A549 (cell line): Measurements from ENCODE around the gene ORC6. TPM values are rescaled to one million over a fixed set of nuclear protein-coding genes. Genes with fewer than 3 reads are reported as not detected.

Source experiments
- ATAC-seq, 2 experiments: fragments of 200-7000 bp in 1 of 2; fragments of >200 bp in 1 of 2; cut with Nextera tagmentation in 1 of 2; cut with Tn5 transposase in 1 of 2; 3 replicates each; pipeline versions ENCODE4 v1.8.0 to v1.9.1; 2018 to 2020; ENCODE audit warnings: mild to moderate bottlenecking in 1 of 2, moderate library complexity in 1 of 2
- CTCF ChIA-PET: fragments of 300-600 bp; sonication (Branson Sonifier 250); formaldehyde crosslinking; extraction: SDS; loops from one replicate; lab custom pipeline; 2021; ENCODE audit warnings: antibody characterized with exemption, inconsistent platforms; lab: Yijun Ruan, JAX
- POLR2A ChIA-PET: fragments of 350-600 bp; formaldehyde crosslinking; extraction: SDS; loops from one replicate; lab custom pipeline; 2021; ENCODE audit warnings: antibody characterized with exemption, inconsistent platforms; lab: Yijun Ruan, JAX
- DNase-seq, 2 experiments: peaks; one replicate each; pipeline versions ENCODE4 v3.0.0 to v3.0.0-alpha.2; 2011 to 2016; ENCODE audit warnings: low read depth in 1 of 2, low spot score in 1 of 2
- FAIRE-seq: peaks from 2 replicates; lab custom pipeline; 2011; peaks lifted over from hg19 to GRCh38; lab: Jason Lieb, UNC
- H3K27ac ChIP-seq, 2 experiments: fragments of >200 bp; sonication (Bioruptor Twin); formaldehyde crosslinking; 3 replicates each; pipeline ENCODE4 v1.5.1; 2016 to 2017
- H3K4me1 ChIP-seq: fragments of >200 bp; sonication (Bioruptor Twin); formaldehyde crosslinking; 3 replicates; pipeline ENCODE4 v1.6.1; 2016
- H3K4me2 ChIP-seq: fragments of >200 bp; sonication (Bioruptor Twin); formaldehyde crosslinking; 3 replicates; pipeline ENCODE4 v1.6.1; 2016
- H3K4me3 ChIP-seq: fragments of >200 bp; sonication (Bioruptor Twin); formaldehyde crosslinking; 3 replicates; pipeline ENCODE4 v1.5.1; 2016
- H3K9me3 ChIP-seq: fragments of >200 bp; sonication (Bioruptor Twin); formaldehyde crosslinking; 3 replicates; pipeline ENCODE4 v1.6.1; 2016
- ATOH8 ChIP-seq: fragments of 250-450 bp; sonication (Bioruptor Pico); IDR thresholded peaks from 2 replicates; pipeline ENCODE4 v1.5.0; 2020; ENCODE audit warnings: low read depth, mild to moderate bottlenecking, moderate library complexity
- BHLHE40 ChIP-seq: IDR thresholded peaks from 2 replicates; pipeline ENCODE4 v1.6.1; 2012; ENCODE audit warnings: low read depth, low read length, inconsistent platforms
- CBX8 ChIP-seq: fragments of 200-600 bp; sonication (generic); IDR thresholded peaks from 2 replicates; pipeline ENCODE4 v1.6.1; 2016
- CEBPB ChIP-seq, 2 experiments: fragments of >200 bp in 1 of 2; sonication (Bioruptor Twin) in 1 of 2; formaldehyde crosslinking in 1 of 2; IDR thresholded peaks; 2 replicates each; pipeline ENCODE4 v1.6.1; 2012 to 2016
- CHD4 ChIP-seq: fragments of 200-600 bp; sonication (generic); IDR thresholded peaks from 2 replicates; pipeline ENCODE4 v1.6.1; 2016; ENCODE audit warnings: antibody characterized with exemption, mild to moderate bottlenecking, borderline replicate concordance
- EHF ChIP-seq: fragments of 250-450 bp; sonication (Bioruptor Pico); IDR thresholded peaks from 2 replicates; pipeline ENCODE4 v1.5.0; 2020; ENCODE audit warnings: mild to moderate bottlenecking
- ELK1 ChIP-seq: fragments of 150-350 bp; IDR thresholded peaks from 2 replicates; pipeline ENCODE4 v1.6.1; 2014; ENCODE audit warnings: low read depth, mild to moderate bottlenecking, low read length
- EP300 ChIP-seq, 2 experiments: fragments of >200 bp; sonication (Bioruptor Twin); formaldehyde crosslinking; IDR thresholded peaks; 2 replicates in 1 of 2; 3 replicates in 1 of 2; pipeline ENCODE4 v1.6.1; 2016 to 2017
- FOSB ChIP-seq: fragments of 250-450 bp; sonication (Bioruptor Pico); IDR thresholded peaks from 2 replicates; pipeline ENCODE4 v1.5.0; 2020; ENCODE audit warnings: mild to moderate bottlenecking, moderate library complexity
- GATA3 ChIP-seq: IDR thresholded peaks from 2 replicates; pipeline ENCODE4 v1.6.1; 2012; ENCODE audit warnings: borderline replicate concordance
- HOXB13 ChIP-seq: fragments of 250-450 bp; sonication (Bioruptor Pico); IDR thresholded peaks from 2 replicates; pipeline ENCODE4 v1.5.0; 2020; ENCODE audit warnings: low read depth, mild to moderate bottlenecking, moderate library complexity
- HOXB5 ChIP-seq: fragments of 250-450 bp; sonication (Bioruptor Pico); IDR thresholded peaks from 2 replicates; pipeline ENCODE4 v1.5.0; 2020; ENCODE audit warnings: mild to moderate bottlenecking, moderate library complexity
- JUN ChIP-seq, 2 experiments: fragments of >200 bp; sonication (Bioruptor Twin); formaldehyde crosslinking; IDR thresholded peaks; 2 replicates in 1 of 2; 3 replicates in 1 of 2; pipeline ENCODE4 v1.6.1; 2016 to 2017
- JUNB ChIP-seq: fragments of >200 bp; sonication (Bioruptor Twin); formaldehyde crosslinking; IDR thresholded peaks from 2 replicates; pipeline ENCODE4 v1.6.1; 2016
- KDM1A ChIP-seq: fragments of 200-600 bp; sonication (generic); IDR thresholded peaks from 2 replicates; pipeline ENCODE4 v1.6.1; 2016; ENCODE audit warnings: low read depth, mild to moderate bottlenecking
- KDM5A ChIP-seq: fragments of 200-600 bp; sonication (generic); IDR thresholded peaks from 2 replicates; pipeline ENCODE4 v1.6.1; 2016; ENCODE audit warnings: antibody characterized with exemption, mild to moderate bottlenecking
- MAFK ChIP-seq: fragments of 450-650 bp; IDR thresholded peaks from 2 replicates; pipeline ENCODE4 v1.6.1; 2014; ENCODE audit not compliant: partially characterized antibody
- MYC ChIP-seq: IDR thresholded peaks from 2 replicates; pipeline ENCODE4 v1.6.1; 2012; ENCODE audit warnings: mild to moderate bottlenecking, inconsistent platforms, low read length, improper control_type of control experiment, borderline replicate concordance
- NPAS2 ChIP-seq: fragments of 250-450 bp; sonication (Bioruptor Pico); IDR thresholded peaks from 2 replicates; pipeline ENCODE4 v1.8.0; 2022; ENCODE audit warnings: mild to moderate bottlenecking, moderate library complexity, borderline replicate concordance
- NR3C1 ChIP-seq: fragments of >200 bp; sonication (Bioruptor Twin); formaldehyde crosslinking; IDR thresholded peaks from 3 replicates; pipeline ENCODE4 v1.6.1; 2017
- POLR2A ChIP-seq: IDR thresholded peaks from 2 replicates; pipeline ENCODE4 v1.6.1; 2012; ENCODE audit warnings: mild to moderate bottlenecking, low read length
- POLR2AphosphoS2 ChIP-seq: conservative IDR thresholded peaks from 2 replicates; pipeline ENCODE4 v1.6.1; 2012; ENCODE audit warnings: low read length, improper control_type of control experiment, inconsistent platforms
- RARB ChIP-seq: fragments of 250-450 bp; sonication (Bioruptor Pico); IDR thresholded peaks from 2 replicates; pipeline ENCODE4 v1.8.0; 2021; ENCODE audit warnings: mild to moderate bottlenecking, moderate library complexity
- SMC3 ChIP-seq: fragments of >200 bp; sonication (Bioruptor Twin); formaldehyde crosslinking; IDR thresholded peaks from 3 replicates; pipeline ENCODE4 v1.6.1; 2018; ENCODE audit warnings: inconsistent platforms
- SREBF2 ChIP-seq: fragments of 450-650 bp; IDR thresholded peaks from 2 replicates; pipeline ENCODE4 v1.6.1; 2014; ENCODE audit warnings: mild to moderate bottlenecking, moderate library complexity
- TFCP2L1 ChIP-seq: fragments of 250-450 bp; sonication (Bioruptor Pico); IDR thresholded peaks from 2 replicates; pipeline ENCODE4 v1.5.0; 2021; ENCODE audit warnings: mild to moderate bottlenecking
- ZFP36 ChIP-seq: fragments of 450-650 bp; IDR thresholded peaks from 2 replicates; pipeline ENCODE4 v1.6.1; 2014; ENCODE audit warnings: borderline replicate concordance; ENCODE audit not compliant: partially characterized antibody
- ZNF302 ChIP-seq: fragments of 250-450 bp; sonication (Bioruptor Pico); IDR thresholded peaks from 2 replicates; pipeline ENCODE4 v1.9.0; 2021; ENCODE audit warnings: inconsistent platforms, mild to moderate bottlenecking, moderate library complexity
- ZSCAN20 ChIP-seq: fragments of 250-450 bp; sonication (Bioruptor Pico); IDR thresholded peaks from 2 replicates; pipeline ENCODE4 v1.8.0; 2022; ENCODE audit warnings: mild to moderate bottlenecking, moderate library complexity
- WGBS: methylation state at CpG from one replicate; pipeline ENCODE4 v1.1.6; 2017; ENCODE audit errors: missing lambda C conversion rate; 5-methylcytosine and 5-hydroxymethylcytosine counted together
- polyA plus RNA-seq, 4 experiments: library from polyadenylated mRNA; depleted of rRNA in 3 of 4; stranded (reverse); fragments of >200 nt; fragmentation: RNase III in 1 of 4; extraction: RNeasy Plus Mini Kit Qiagen cat#74134 plus additional on column Dnase treatment in 1 of 4; gene quantifications; 2 replicates in 3 of 4; 3 replicates in 1 of 4; pipeline ENCODE4 v1.2.3, GENCODE V29; 2011 to 2017

ORC6 gene
- polyA plus RNA-seq, 2 of the 4 experiments (the other 2 are of a cell fraction): 35.0 to 44.5 TPM

GRCh38 chr16:46701615-46702014 lies 12.2 kb downstream of the ORC6 start:
- Histone ChIP-seq H3K4me1 (no peaks in the 10 kb centered on the region), H3K4me2 (no peak overlapping the region), H3K9me3 (no peaks in the 10 kb centered on the region), H3K4me3 (no peak overlapping the region), H3K27ac (no peak overlapping the region)
- ATAC-seq: no peak
- CTCF ChIA-PET: no interaction called here
- TF ChIP-seq EP300 (IDR thresholded peaks at IDR 0.05): no peak
- TF ChIP-seq ELK1: no peak
- TF ChIP-seq RARB (CRISPR knock-in tag): no peak
- no peak for TF ChIP-seq HOXB13
- no peak for TF ChIP-seq POLR2A
- TF ChIP-seq SREBF2: no peak
- TF ChIP-seq CHD4: no peak
- TF ChIP-seq KDM1A: no peak
- no peak for TF ChIP-seq ZFP36
- TF ChIP-seq TFCP2L1 (CRISPR knock-in tag): no peak
- TF ChIP-seq ZNF302 (CRISPR knock-in tag): no peak
- TF ChIP-seq POLR2AphosphoS2: no peak
- TF ChIP-seq JUNB: no peak
- no peak for TF ChIP-seq BHLHE40
- WGBS: 93% methylated on average over 4 of the region's 4 CpGs
- FAIRE-seq: no peak
- POLR2A ChIA-PET: no interaction called here
- no peak for DNase-seq

GRCh38 chr16:46702030-46702429 lies 12.6 kb downstream of the ORC6 start:
- Histone ChIP-seq H3K4me2 (no peak overlapping the region), H3K4me1 (no peaks in the 10 kb centered on the region), H3K9me3 (no peaks in the 10 kb centered on the region), H3K4me3 (no peak overlapping the region), H3K27ac (no peak overlapping the region)
- no peak for FAIRE-seq
- TF ChIP-seq KDM5A (no peak), ZSCAN20 (CRISPR knock-in tag) (no peak), ZFP36 (no peak), JUN (IDR thresholded peaks at IDR 0.05) (no peak)
- 82% methylated on average over 2 of the region's 2 CpGs for WGBS
- POLR2A ChIA-PET: interaction anchor here (0.6 kb wide), 1 partner anchor 11 kb away, joined by 6 read pairs; no protein-coding TSS in a partner anchor
- CTCF ChIA-PET: interaction anchor here (0.7 kb wide), 1 partner anchor 45 kb away, joined by 4 read pairs; no protein-coding TSS in a partner anchor
- ATAC-seq: no peak
- no peak for DNase-seq

GRCh38 chr16:46706642-46707041 lies 17.2 kb downstream of the ORC6 start:
- ATAC-seq (no peak), FAIRE-seq (no peak), DNase-seq (no peak)
- 0% methylated on average over 1 of the region's 1 CpG for WGBS
- no peak overlapping the region for H3K4me2 ChIP-seq
- ChIA-PET CTCF (interaction anchor here (0.6 to 1.1 kb wide), 2 partner anchors 15 to 35 kb away, joined by 3 read pairs; no protein-coding TSS in a partner anchor), POLR2A (no interaction called here)
- TF ChIP-seq SMC3 (no peak), NR3C1 (no peak)
- no peaks in the 10 kb centered on the region for H3K9me3 ChIP-seq
- H3K4me3 ChIP-seq: no peak overlapping the region
- no peaks in the 10 kb centered on the region for H3K4me1 ChIP-seq
- no peak overlapping the region for H3K27ac ChIP-seq

GRCh38 chr16:46709469-46710005 lies 20.1 kb downstream of the ORC6 start:
- FAIRE-seq: no peak
- WGBS: 31% methylated on average over 3 of the region's 3 CpGs
- H3K4me1 ChIP-seq: no peaks in the 10 kb centered on the region
- H3K4me3 ChIP-seq: no peak overlapping the region
- ChIA-PET CTCF (interaction anchor here (0.6 to 1.4 kb wide), 3 partner anchors 10 to 221 kb away, joined by 3 to 4 read pairs (median 4); no protein-coding TSS in a partner anchor), POLR2A (interaction anchor here (0.6 kb wide), 1 partner anchor 93 kb away, joined by 3 read pairs; no protein-coding TSS in a partner anchor)
- no peaks in the 10 kb centered on the region for H3K9me3 ChIP-seq
- no peak for DNase-seq
- no peak overlapping the region for H3K27ac ChIP-seq
- no peak overlapping the region for H3K4me2 ChIP-seq
- ATAC-seq: no peak
- TF ChIP-seq JUNB: no peak
- no peak for TF ChIP-seq HOXB5 (CRISPR knock-in tag)
- no peak for TF ChIP-seq GATA3
- no peak for TF ChIP-seq FOSB
- no peak for TF ChIP-seq MAFK
- no peak for TF ChIP-seq EHF (CRISPR knock-in tag)
- no peak for TF ChIP-seq ATOH8
- no peak for TF ChIP-seq CEBPB (IDR thresholded peaks at IDR 0.05)
- no peak for TF ChIP-seq CBX8
- no peak for TF ChIP-seq ZNF302 (CRISPR knock-in tag)
- TF ChIP-seq SMC3: no peak
- TF ChIP-seq KDM5A: no peak
- no peak for TF ChIP-seq JUN (IDR thresholded peaks at IDR 0.05)
- no peak for TF ChIP-seq NPAS2
- no peak for TF ChIP-seq MYC
